PC-3 (cell line): ENCODE measurements around the gene ANKDD1A. TPM values are rescaled to one million over a fixed set of nuclear protein-coding genes. Genes with fewer than 3 reads are reported as not detected.

Experiments used
- ATAC-seq: fragments of 200-7000 bp; cut with Tn5 transposase; 2 replicates; pipeline ENCODE4 v1.9.1; 2020; ENCODE audit warnings: mild to moderate bottlenecking, moderate library complexity
- BruUV-seq: library from RNA; stranded (reverse); fragments of 400-500 nt; replicated peaks from 2 replicates; lab custom pipeline; 2021; lab: Mats Ljungman, UMichigan
- CTCF ChIA-PET: fragments of 300-600 bp; sonication (Branson Sonifier 250); formaldehyde crosslinking; loops from one replicate; lab custom pipeline; 2022; ENCODE audit warnings: antibody characterized with exemption; lab: Charles Lee
- POLR2A ChIA-PET: fragments of 300-600 bp; sonication (Branson Sonifier 250); formaldehyde crosslinking; loops from one replicate; lab custom pipeline; 2022; ENCODE audit warnings: antibody characterized with exemption; ENCODE audit not compliant: unreplicated experiment; lab: Charles Lee
- DNase-seq: peaks from one replicate; pipeline ENCODE4 v3.0.0-alpha.2; 2015
- H2AFZ ChIP-seq: fragments of 300-600 bp; sonication (generic); 2 replicates; pipeline ENCODE4 v1.6.0; 2016; ENCODE audit warnings: antibody characterized with exemption, low read length
- H3F3A ChIP-seq: fragments of 300-600 bp; sonication (generic); one replicate; pipeline ENCODE4 v1.6.0; 2017; ENCODE audit warnings: antibody characterized with exemption, low read length, control low read depth, mild to moderate bottlenecking; ENCODE audit not compliant: unreplicated experiment
- H3K27ac ChIP-seq: fragments of 300-600 bp; sonication (generic); 2 replicates; pipeline ENCODE4 v1.5.1; 2016; ENCODE audit warnings: mild to moderate bottlenecking, low read length
- H3K27me3 ChIP-seq: fragments of 300-600 bp; sonication (generic); 2 replicates; pipeline ENCODE4 v1.6.1; 2016; ENCODE audit warnings: low read length, mixed read lengths
- H3K36me3 ChIP-seq: fragments of 300-600 bp; sonication (generic); 2 replicates; pipeline ENCODE4 v1.6.1; 2016; ENCODE audit warnings: low read depth, mixed run types, low read length, mixed read lengths
- H3K4me1 ChIP-seq: fragments of 300-600 bp; sonication (generic); 2 replicates; pipeline ENCODE4 v1.5.1; 2016; ENCODE audit warnings: low read length; ENCODE audit not compliant: insufficient read depth
- H3K4me2 ChIP-seq: fragments of 300-600 bp; sonication (generic); 2 replicates; pipeline ENCODE4 v1.6.0; 2016; ENCODE audit warnings: low read length
- H3K4me3 ChIP-seq: fragments of 300-600 bp; sonication (generic); 2 replicates; pipeline ENCODE4 v1.5.1; 2016; ENCODE audit warnings: mild to moderate bottlenecking, low read length, mixed read lengths
- H3K79me2 ChIP-seq: fragments of 300-600 bp; sonication (generic); 2 replicates; pipeline ENCODE4 v1.6.1; 2017; ENCODE audit warnings: low read length, mixed read lengths
- H3K9ac ChIP-seq: fragments of 300-600 bp; sonication (generic); 2 replicates; pipeline ENCODE4 v1.6.0; 2016; ENCODE audit warnings: mild to moderate bottlenecking, low read length
- H3K9me2 ChIP-seq: fragments of 300-600 bp; sonication (generic); replicated peaks from 2 replicates; pipeline ENCODE4 v1.6.1; 2016; ENCODE audit warnings: mixed run types, low read length, mixed read lengths
- H3K9me3 ChIP-seq: fragments of 300-600 bp; sonication (generic); 2 replicates; pipeline ENCODE4 v1.6.1; 2016; ENCODE audit warnings: low read length, mixed read lengths
- H4K20me1 ChIP-seq: fragments of 300-600 bp; sonication (generic); 2 replicates; pipeline ENCODE4 v1.6.1; 2016; ENCODE audit warnings: low read length, mixed read lengths
- EZH2 ChIP-seq: fragments of 300-600 bp; sonication (generic); IDR thresholded peaks from one replicate; pipeline ENCODE4 v1.6.1; 2017; ENCODE audit warnings: antibody characterized with exemption, mild to moderate bottlenecking, low read length; ENCODE audit not compliant: unreplicated experiment
- EZH2phosphoT487 ChIP-seq: fragments of 300-600 bp; sonication (generic); IDR thresholded peaks from 2 replicates; pipeline ENCODE4 v1.6.1; 2018; ENCODE audit warnings: mild to moderate bottlenecking, antibody characterized with exemption, low read length, borderline replicate concordance
- intact Hi-C: fragments of 100-400 bp; cut with micrococcal nuclease; formaldehyde crosslinking; loops from 2 replicates; pipeline ENCODE4 v1.9.0; 2023
- total RNA-seq: library from RNA; depleted of rRNA; stranded (reverse); fragments of >200 nt; gene quantifications from 2 replicates; pipeline ENCODE4 v1.2.3, GENCODE V29; 2014
- TF ChIP-seq, protein P1 (sequence below): fragments of 300-600 bp; sonication (generic); conservative IDR thresholded peaks from 2 replicates; pipeline ENCODE4 v1.5.1; 2017; ENCODE audit warnings: antibody characterized with exemption, low read depth, mild to moderate bottlenecking, low read length

ANKDD1A gene
- total RNA-seq, 1 experiment from 2014 or later: 8.9 TPM

DNA sequence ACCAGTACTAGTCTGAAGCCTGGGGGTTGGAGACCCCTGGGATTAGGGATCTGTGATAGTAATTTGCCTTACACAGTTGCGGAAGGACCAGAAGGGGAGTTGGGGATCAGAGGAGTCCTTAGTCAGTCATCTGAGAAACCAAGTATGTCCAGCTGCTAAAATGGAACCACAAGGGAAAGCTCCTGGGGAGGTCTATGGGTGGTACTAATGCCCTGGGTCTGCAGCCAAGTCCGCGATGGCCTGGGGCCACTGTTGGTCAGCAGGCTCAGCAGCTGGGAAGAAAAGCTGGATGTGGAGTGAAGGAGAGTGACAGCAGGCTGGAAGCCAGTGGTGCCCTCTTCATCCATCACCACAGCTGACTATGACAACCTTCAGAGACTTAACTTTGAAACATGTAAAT is 2.2 kb upstream of the ANKDD1A start:
- Histone ChIP-seq H3K9ac (no peak overlapping the region), H4K20me1 (no peaks in the 10 kb centered on the region), H3K4me3 (no peak overlapping the region), H3F3A (no peaks in the 10 kb centered on the region), H3K36me3 (no peaks in the 10 kb centered on the region), H3K4me2 (no peak overlapping the region), H3K9me3 (no peaks in the 10 kb centered on the region), H3K4me1 (no peaks in the 10 kb centered on the region), H3K27me3 (no peaks in the 10 kb centered on the region), H2AFZ (no peak overlapping the region), H3K27ac (no peak overlapping the region), H3K79me2 (no peaks in the 10 kb centered on the region), H3K9me2 (no peaks in the 10 kb centered on the region)
- ATAC-seq (no peak), DNase-seq (no peak)
- BruUV-seq: no TSS peak
- TF ChIP-seq EZH2: no peak
- no peak for TF ChIP-seq EZH2phosphoT487
- TF ChIP-seq, protein P1, sequence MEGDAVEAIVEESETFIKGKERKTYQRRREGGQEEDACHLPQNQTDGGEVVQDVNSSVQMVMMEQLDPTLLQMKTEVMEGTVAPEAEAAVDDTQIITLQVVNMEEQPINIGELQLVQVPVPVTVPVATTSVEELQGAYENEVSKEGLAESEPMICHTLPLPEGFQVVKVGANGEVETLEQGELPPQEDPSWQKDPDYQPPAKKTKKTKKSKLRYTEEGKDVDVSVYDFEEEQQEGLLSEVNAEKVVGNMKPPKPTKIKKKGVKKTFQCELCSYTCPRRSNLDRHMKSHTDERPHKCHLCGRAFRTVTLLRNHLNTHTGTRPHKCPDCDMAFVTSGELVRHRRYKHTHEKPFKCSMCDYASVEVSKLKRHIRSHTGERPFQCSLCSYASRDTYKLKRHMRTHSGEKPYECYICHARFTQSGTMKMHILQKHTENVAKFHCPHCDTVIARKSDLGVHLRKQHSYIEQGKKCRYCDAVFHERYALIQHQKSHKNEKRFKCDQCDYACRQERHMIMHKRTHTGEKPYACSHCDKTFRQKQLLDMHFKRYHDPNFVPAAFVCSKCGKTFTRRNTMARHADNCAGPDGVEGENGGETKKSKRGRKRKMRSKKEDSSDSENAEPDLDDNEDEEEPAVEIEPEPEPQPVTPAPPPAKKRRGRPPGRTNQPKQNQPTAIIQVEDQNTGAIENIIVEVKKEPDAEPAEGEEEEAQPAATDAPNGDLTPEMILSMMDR: no peak
- CTCF ChIA-PET: no interaction called here
- POLR2A ChIA-PET: no interaction called here
- intact Hi-C loops: no loop called here

GRCh38 chr15:64912379-64913325 is 950 bp downstream of the ANKDD1A start:
- no peak overlapping the region for H3K9ac ChIP-seq
- intact Hi-C loops: no loop called here
- TF ChIP-seq EZH2 (no peak), EZH2phosphoT487 (no peak)
- TF ChIP-seq, protein P1: no peak

More at GRCh38 chr15:64912379-64913325, 950 bp downstream of the ANKDD1A start:
- no peaks in the 10 kb centered on the region for H3K27me3 ChIP-seq
- H3K9me2 ChIP-seq: no peaks in the 10 kb centered on the region
- H3K79me2 ChIP-seq: no peaks in the 10 kb centered on the region
- H3K9me3 ChIP-seq: no peaks in the 10 kb centered on the region
- no peaks in the 10 kb centered on the region for H3K4me1 ChIP-seq
- H3K36me3 ChIP-seq: no peaks in the 10 kb centered on the region
- H2AFZ ChIP-seq: peak overlapping the region; percentile 87; the same call in 1 of the 2 replicates
- ATAC-seq (no peak), DNase-seq (no peak)
- peak overlapping the region; percentile 82 for H3K4me2 ChIP-seq
- no peaks in the 10 kb centered on the region for H3F3A ChIP-seq
- no TSS peak for BruUV-seq
- H3K27ac ChIP-seq: no peak overlapping the region
- H4K20me1 ChIP-seq: no peaks in the 10 kb centered on the region
- CTCF ChIA-PET: interaction anchor here (0.6 kb wide), 1 partner anchor 16 kb away, joined by 3 read pairs; no protein-coding TSS in a partner anchor
- POLR2A ChIA-PET: no interaction called here
- peak overlapping the region; percentile 76 for H3K4me3 ChIP-seq
